ENCODE measurements around the gene ZNF813. TPM values are rescaled to one million over a fixed set of nuclear protein-coding genes. Genes with fewer than 3 reads are reported as not detected.
"Not testable (repeated sequence)": the region's sequence is repeated elsewhere in the genome, so short reads cannot be mapped to it uniquely, and the experiment has no call there.

Gene ZNF813
- polyA plus RNA-seq, 3 donors = 0.32 to 1.9 (median 0.61) TPM

DNA sequence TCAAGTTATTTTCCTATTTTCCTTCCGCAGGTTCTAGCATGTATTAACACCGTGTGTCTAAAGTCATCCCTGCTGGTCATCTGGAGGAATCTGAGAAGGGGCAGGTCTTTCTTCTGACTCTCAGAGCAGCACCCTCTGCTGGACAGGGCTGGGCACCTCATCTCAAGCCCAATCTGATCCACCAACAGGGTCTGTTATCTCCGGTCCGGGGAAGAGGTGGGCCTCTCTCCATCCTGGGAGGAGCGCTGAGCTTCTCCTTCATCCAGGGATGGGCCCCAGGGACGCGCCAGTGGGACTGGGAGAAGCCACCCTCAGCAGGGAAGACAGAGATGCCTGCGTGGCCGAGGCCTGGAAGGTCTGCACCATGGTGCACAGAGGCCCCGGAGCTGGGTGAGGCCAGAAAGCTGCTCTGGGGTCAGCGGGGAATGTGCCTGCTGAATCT is 44.4 kb downstream of the ZNF813 start:
- no peaks in the 10 kb centered on the region for H3K4me1 Mint-ChIP-seq
- Histone ChIP-seq H3K9ac (ENCODE audit: insufficient read depth, low read length, poor library complexity, severe bottlenecking) (no peak overlapping the region), H3K9me3 (replicated peaks in 1 of 2; ENCODE audit: control insufficient read depth in 1 of 2, insufficient read depth in 1 of 2, low read length in 2 of 2) (no peaks in the 10 kb centered on the region), H2AFZ (ENCODE audit: insufficient read depth, low read depth, low read length, poor library complexity, severe bottlenecking) (no peak overlapping the region), H3K27ac (ENCODE audit: low read depth in 1 of 2, low read length in 2 of 2) (no peak overlapping the region), H3K79me2 (ENCODE audit: insufficient read depth, low read length) (no peaks in the 10 kb centered on the region), H3K4me1 (ENCODE audit: control insufficient read depth in 1 of 2, insufficient read depth in 2 of 2, low read length in 2 of 2) (no peaks in the 10 kb centered on the region), H3K4me2 (replicated peaks; ENCODE audit: extremely low read depth, low read length, poor library complexity, severe bottlenecking) (no peak overlapping the region), H4K20me1 (ENCODE audit: insufficient read depth, low read length) (no peaks in the 10 kb centered on the region), H3K36me3 (replicated peaks in 1 of 2; ENCODE audit: control insufficient read depth in 1 of 2, insufficient read depth in 2 of 2, low read length in 2 of 2) (no peaks in the 10 kb centered on the region), H3K27me3 (ENCODE audit: control insufficient read depth in 2 of 2, insufficient read depth in 2 of 2, low read length in 2 of 2) (peaks cover 0 to 2% of the 10 kb centered on the region in 2 donors), H3K4me3 (replicated peaks in 1 of 3; ENCODE audit: low read depth in 2 of 3, low read length in 3 of 3) (no peak overlapping the region)
- 56% methylated on average over 6 of the region's 11 CpGs for WGBS (ENCODE audit: insufficient coverage)
- TF ChIP-seq, protein P1, sequence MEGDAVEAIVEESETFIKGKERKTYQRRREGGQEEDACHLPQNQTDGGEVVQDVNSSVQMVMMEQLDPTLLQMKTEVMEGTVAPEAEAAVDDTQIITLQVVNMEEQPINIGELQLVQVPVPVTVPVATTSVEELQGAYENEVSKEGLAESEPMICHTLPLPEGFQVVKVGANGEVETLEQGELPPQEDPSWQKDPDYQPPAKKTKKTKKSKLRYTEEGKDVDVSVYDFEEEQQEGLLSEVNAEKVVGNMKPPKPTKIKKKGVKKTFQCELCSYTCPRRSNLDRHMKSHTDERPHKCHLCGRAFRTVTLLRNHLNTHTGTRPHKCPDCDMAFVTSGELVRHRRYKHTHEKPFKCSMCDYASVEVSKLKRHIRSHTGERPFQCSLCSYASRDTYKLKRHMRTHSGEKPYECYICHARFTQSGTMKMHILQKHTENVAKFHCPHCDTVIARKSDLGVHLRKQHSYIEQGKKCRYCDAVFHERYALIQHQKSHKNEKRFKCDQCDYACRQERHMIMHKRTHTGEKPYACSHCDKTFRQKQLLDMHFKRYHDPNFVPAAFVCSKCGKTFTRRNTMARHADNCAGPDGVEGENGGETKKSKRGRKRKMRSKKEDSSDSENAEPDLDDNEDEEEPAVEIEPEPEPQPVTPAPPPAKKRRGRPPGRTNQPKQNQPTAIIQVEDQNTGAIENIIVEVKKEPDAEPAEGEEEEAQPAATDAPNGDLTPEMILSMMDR (IDR thresholded peaks at IDR 0.05) = peak; percentile 76
- H3K27me3 Mint-ChIP-seq (ENCODE audit: low read depth in 3 of 3) = peaks cover 0 to 6% (median 4%) of the 10 kb centered on the region in 3 donors
- peak; percentile 44 to 58 (median 49) for DNase-seq
- intact Hi-C loops (cut with micrococcal nuclease) = loop anchor here in 1 of 2 donors (10.0 kb wide), 2 partner anchors 77 to 317 kb away; partner anchors contain the start of genes ZNF665 and ZNF761
- no peak overlapping the region for H3K4me3 Mint-ChIP-seq
- H3K9me3 Mint-ChIP-seq = peaks cover 0 to 19% (median 4%) of the 10 kb centered on the region in 7 donors
- H3K27ac Mint-ChIP-seq = no peak overlapping the region
- no peaks in the 10 kb centered on the region for H3K36me3 Mint-ChIP-seq

DNA sequence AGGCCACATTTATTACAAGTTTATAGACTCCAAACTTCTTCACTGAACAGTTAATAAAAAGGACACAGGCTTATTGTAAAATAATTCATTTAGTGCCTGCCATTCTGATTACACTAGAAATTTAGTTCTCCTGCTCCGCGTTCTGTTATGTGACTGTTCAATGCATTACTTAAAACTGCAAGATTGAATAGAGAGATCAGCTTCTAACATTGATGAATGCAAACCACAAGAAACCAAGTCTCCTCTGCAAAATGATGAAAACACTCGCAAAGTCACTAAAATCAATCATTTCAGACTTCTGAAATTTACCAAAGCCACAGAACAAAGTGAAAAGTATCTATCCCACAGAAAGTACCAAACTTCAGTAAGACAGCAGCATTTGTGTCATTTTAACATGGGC is 47.5 kb downstream of the ZNF813 start:
- H3K9me3 ChIP-seq (replicated peaks in 1 of 2; ENCODE audit: control insufficient read depth in 1 of 2, insufficient read depth in 1 of 2, low read length in 2 of 2) = peaks cover 10 to 12% of the 10 kb centered on the region in 2 donors
- not testable (repeated sequence) for H3K4me1 Mint-ChIP-seq; H3K27me3 Mint-ChIP-seq (ENCODE audit: low read depth in 3 of 3); H3K27ac ChIP-seq (ENCODE audit: low read depth in 1 of 2, low read length in 2 of 2); H2AFZ ChIP-seq (ENCODE audit: insufficient read depth, low read depth, low read length, poor library complexity, severe bottlenecking); H3K36me3 Mint-ChIP-seq; H3K36me3 ChIP-seq (replicated peaks in 1 of 2; ENCODE audit: control insufficient read depth in 1 of 2, insufficient read depth in 2 of 2, low read length in 2 of 2); H3K79me2 ChIP-seq (ENCODE audit: insufficient read depth, low read length); H3K27ac Mint-ChIP-seq; H4K20me1 ChIP-seq (ENCODE audit: insufficient read depth, low read length); DNase-seq; H3K4me3 Mint-ChIP-seq; H3K4me1 ChIP-seq (ENCODE audit: control insufficient read depth in 1 of 2, insufficient read depth in 2 of 2, low read length in 2 of 2); H3K9ac ChIP-seq (ENCODE audit: insufficient read depth, low read length, poor library complexity, severe bottlenecking); H3K4me2 ChIP-seq (replicated peaks; ENCODE audit: extremely low read depth, low read length, poor library complexity, severe bottlenecking); H3K27me3 ChIP-seq (ENCODE audit: control insufficient read depth in 2 of 2, insufficient read depth in 2 of 2, low read length in 2 of 2); H3K4me3 ChIP-seq (replicated peaks in 1 of 3; ENCODE audit: low read depth in 2 of 3, low read length in 3 of 3)
- intact Hi-C loops (cut with micrococcal nuclease) = loop anchor here in 1 of 2 donors (10.0 kb wide), 2 partner anchors 80 to 320 kb away; partner anchors contain the start of genes ZNF665 and ZNF761
- WGBS (ENCODE audit: insufficient coverage) = no CpG with 5 or more reads among the region's 3 CpGs
- peaks cover 11 to 34% (median 21%) of the 10 kb centered on the region in 7 donors for H3K9me3 Mint-ChIP-seq

Measured in CD14-positive monocyte (primary cell).